K562 (cell line): Measurements from ENCODE around the gene S100A8. TPM values are rescaled to one million over a fixed set of nuclear protein-coding genes. Genes with fewer than 3 reads are reported as not detected.

Experiments
- ATAC-seq: fragments of 200-7000 bp; cut with Tn5 transposase; 3 replicates; pipeline ENCODE4 v1.9.1; 2020; ENCODE audit warnings: moderate library complexity
- BruUV-seq: library from RNA; stranded (reverse); fragments of 400-500 nt; replicated peaks from 2 replicates; lab custom pipeline; 2021; lab: Mats Ljungman, UMichigan
- CTCF ChIA-PET: fragments of 300-600 bp; formaldehyde crosslinking; extraction: SDS; loops from one replicate; lab custom pipeline; 2021; ENCODE audit warnings: low intra/inter-chr PET ratio; lab: Yijun Ruan, JAX
- POLR2A ChIA-PET: fragments of 300-600, 350-650 bp; sonication (Branson Sonifier 250); formaldehyde crosslinking; extraction: SDS; loops from one replicate; lab custom pipeline; 2021; ENCODE audit warnings: antibody characterized with exemption, inconsistent platforms; lab: Yijun Ruan, JAX
- DNase-seq, 4 experiments: peaks; one replicate each; pipeline versions ENCODE4 v3.0.0 to v3.0.0-alpha.2; 2011 to 2018; ENCODE audit warnings: low spot score in 3 of 4, mixed read lengths in 3 of 4; ENCODE audit errors: extremely low read depth in 1 of 4
- FAIRE-seq: peaks from 2 replicates; lab custom pipeline; 2011; peaks lifted over from hg19 to GRCh38; lab: Jason Lieb, UNC
- H2AFZ ChIP-seq: 2 replicates; pipeline ENCODE4 v1.6.0; 2011; ENCODE audit warnings: low read depth, low read length, control low read depth, inconsistent platforms
- H3K27ac ChIP-seq: fragments of 200-600 bp; 3 replicates; pipeline ENCODE4 v1.8.0; 2011; ENCODE audit warnings: low read depth, mild to moderate bottlenecking, control low read depth, inconsistent platforms, low read length, moderate library complexity, mixed read lengths; ENCODE audit errors: extremely low read depth
- H3K27me3 ChIP-seq, 2 experiments: fragments of 300-600 bp in 1 of 2; 2 replicates in 1 of 2; 3 replicates in 1 of 2; pipeline versions ENCODE4 v1.6.0 to v1.8.0; 2011; ENCODE audit warnings: inconsistent platforms in 2 of 2, low read length in 2 of 2, mild to moderate bottlenecking in 1 of 2, mixed read lengths in 1 of 2, moderate library complexity in 1 of 2; ENCODE audit not compliant: control insufficient read depth in 2 of 2, insufficient read depth in 2 of 2
- H3K36me3 ChIP-seq: fragments of 300-600 bp; 3 replicates; pipeline ENCODE4 v1.8.0; 2011; ENCODE audit warnings: mild to moderate bottlenecking, low read length, inconsistent platforms; ENCODE audit not compliant: control insufficient read depth, insufficient read depth
- H3K4me1 ChIP-seq, 2 experiments: fragments of 200-600 bp in 1 of 2; replicated peaks in 1 of 2; 2 replicates in 1 of 2; 3 replicates in 1 of 2; pipeline versions ENCODE4 v1.5.1 to v1.8.0; 2011; ENCODE audit warnings: inconsistent platforms in 2 of 2, low read length in 2 of 2, mild to moderate bottlenecking in 1 of 2, mixed read lengths in 1 of 2, moderate library complexity in 1 of 2; ENCODE audit not compliant: control insufficient read depth in 2 of 2, insufficient read depth in 2 of 2
- H3K4me2 ChIP-seq: 2 replicates; pipeline ENCODE4 v1.6.1; 2011; ENCODE audit warnings: low read length, control low read depth, inconsistent platforms, mixed read lengths; ENCODE audit not compliant: insufficient read depth
- H3K4me3 ChIP-seq: fragments of 200-600 bp; sonication (generic), shearing (Covaris generic); 2 replicates; pipeline ENCODE4 v1.5.1; 2016; ENCODE audit warnings: control low read depth, inconsistent platforms
- H3K79me2 ChIP-seq: fragments of 200-600 bp; 3 replicates; pipeline ENCODE4 v1.8.0; 2011; ENCODE audit warnings: low read length, inconsistent platforms; ENCODE audit not compliant: control insufficient read depth, insufficient read depth
- H3K9ac ChIP-seq, 2 experiments: 2 replicates each; pipeline versions ENCODE4 v1.6.0 to v1.6.1; 2011; ENCODE audit warnings: low read depth in 2 of 2, low read length in 2 of 2, control low read depth in 1 of 2, inconsistent platforms in 1 of 2, mild to moderate bottlenecking in 1 of 2, mixed read lengths in 1 of 2; ENCODE audit not compliant: insufficient read depth in 1 of 2
- H3K9me1 ChIP-seq: one replicate; pipeline ENCODE4 v1.6.0; 2011; ENCODE audit warnings: inconsistent platforms, mild to moderate bottlenecking, low read length, moderate library complexity; ENCODE audit not compliant: control insufficient read depth, insufficient read depth
- H3K9me3 ChIP-seq: replicated peaks from 2 replicates; pipeline ENCODE4 v1.5.1; 2011; ENCODE audit warnings: low read depth, low read length, inconsistent platforms; ENCODE audit not compliant: control insufficient read depth, insufficient read depth
- H4K20me1 ChIP-seq: replicated peaks from 2 replicates; pipeline ENCODE4 v1.6.1; 2011; ENCODE audit warnings: low read length, inconsistent platforms, mixed read lengths; ENCODE audit not compliant: control insufficient read depth, insufficient read depth
- DPF2 ChIP-seq: fragments of 450-650 bp; IDR thresholded peaks from 2 replicates; pipeline ENCODE4 v1.6.1; 2016
- ETV5 ChIP-seq: sonication (generic); formaldehyde crosslinking; IDR thresholded peaks from 2 replicates; pipeline ENCODE4 v1.4.0; 2020; ENCODE audit warnings: low read depth, mild to moderate bottlenecking, missing genetic modification reagents
- HDAC3 ChIP-seq: fragments of 450-650 bp; IDR thresholded peaks from 2 replicates; pipeline ENCODE4 v1.6.1; 2018; ENCODE audit warnings: borderline replicate concordance, mild to moderate bottlenecking, moderate library complexity; ENCODE audit not compliant: partially characterized antibody
- MCM5 ChIP-seq: fragments of 450-650 bp; IDR thresholded peaks from 2 replicates; pipeline ENCODE4 v1.6.1; 2016; ENCODE audit warnings: low read depth
- MTA1 ChIP-seq: fragments of 450-650 bp; IDR thresholded peaks from 2 replicates; pipeline ENCODE4 v1.6.1; 2017; ENCODE audit warnings: borderline replicate concordance
- NFE2L1 ChIP-seq: fragments of 450-650 bp; IDR thresholded peaks from 2 replicates; pipeline ENCODE4 v1.6.1; 2016; ENCODE audit warnings: missing genetic modification characterization, low read depth, mild to moderate bottlenecking, missing compliant biosample characterization, moderate library complexity, borderline replicate concordance
- PCBP2 ChIP-seq: fragments of 200-400 bp; formaldehyde crosslinking; IDR thresholded peaks from 2 replicates; pipeline ENCODE4 v1.6.1; 2018; ENCODE audit warnings: low read length, low read depth, mild to moderate bottlenecking, moderate library complexity; ENCODE audit not compliant: poor library complexity, severe bottlenecking
- RB1 ChIP-seq: fragments of 450-650 bp; IDR thresholded peaks from 2 replicates; pipeline ENCODE4 v1.6.1; 2017; ENCODE audit warnings: low read depth, mild to moderate bottlenecking
- SAP30 ChIP-seq: fragments of 200-600 bp; sonication (generic); IDR thresholded peaks from 2 replicates; pipeline ENCODE4 v1.6.1; 2012; ENCODE audit warnings: borderline replicate concordance, low read depth, mild to moderate bottlenecking, moderate library complexity, low read length, control low read depth, inconsistent platforms; ENCODE audit not compliant: insufficient read depth, poor library complexity, severe bottlenecking
- SIRT6 ChIP-seq: IDR thresholded peaks from one replicate; pipeline ENCODE4 v1.6.1; 2012; ENCODE audit warnings: low read depth, mild to moderate bottlenecking, control low read depth, inconsistent platforms, low read length, moderate library complexity
- SREBF1 ChIP-seq: fragments of 150-350 bp; IDR thresholded peaks from 2 replicates; pipeline ENCODE4 v1.6.1; 2014; ENCODE audit warnings: antibody characterized with exemption, low read depth, low read length, borderline replicate concordance
- TCF3 ChIP-seq: sonication (generic); formaldehyde crosslinking; IDR thresholded peaks from 2 replicates; pipeline ENCODE4 v1.4.0; 2020; ENCODE audit warnings: mild to moderate bottlenecking, missing genetic modification reagents
- TOE1 ChIP-seq, 2 experiments: fragments of 450-650 bp in 1 of 2; sonication (generic) in 1 of 2; formaldehyde crosslinking in 1 of 2; IDR thresholded peaks; 2 replicates each; pipeline versions ENCODE4 v1.7.1 to v1.8.0; 2016 to 2022; ENCODE audit warnings: borderline replicate concordance in 2 of 2, mild to moderate bottlenecking in 2 of 2, antibody characterized with exemption in 1 of 2, inconsistent platforms in 1 of 2, low read depth in 1 of 2, missing genetic modification reagents in 1 of 2, moderate library complexity in 1 of 2
- TRIM28 ChIP-seq: fragments of 450-650 bp; IDR thresholded peaks from 2 replicates; pipeline ENCODE4 v1.6.1; 2017
- WGBS: fragments of 100-300 bp; shearing (Covaris generic); methylation state at CpG from one replicate; pipeline ENCODE4 v1.1.6; 2016; ENCODE audit warnings: low coverage, mixed read lengths; ENCODE audit not compliant: insufficient coverage; ENCODE audit errors: missing lambda C conversion rate; 5-methylcytosine and 5-hydroxymethylcytosine counted together
- in situ Hi-C: fragments of 300-500 bp; cut with MboI; formaldehyde crosslinking; loops from 4 replicates; pipeline ENCODE4 v1.15.0; 2018; ENCODE audit warnings: inconsistent platforms, mixed read lengths
- intact Hi-C: fragments of 100-400 bp; cut with micrococcal nuclease; formaldehyde crosslinking; loops from 2 replicates; pipeline ENCODE4 v1.14.2; 2022
- polyA plus RNA-seq, 8 experiments: library from polyadenylated mRNA; depleted of rRNA in 4 of 8; stranded (reverse) in 5 of 8; unstranded in 3 of 8; fragments of >200 nt; fragmentation: Nextera tagmentation in 2 of 8; fragmentation: Illumina TruSeq in 1 of 8; extraction: Ambion mirVana in 2 of 8; extraction: Trizol in 1 of 8; gene quantifications; 2 replicates each; pipeline versions ENCODE4 v1.2.1 to v1.2.3, GENCODE V29; 2011 to 2014; ENCODE audit warnings: inconsistent platforms in 1 of 8, missing spikeins in 1 of 8
- total RNA-seq, 7 experiments: library from RNA; depleted of rRNA in 6 of 7; stranded (reverse); fragments of >200 nt in 6 of 7; fragmentation: Illumina TruSeq in 2 of 7; extraction: Trizol in 2 of 7; gene quantifications; 2 replicates each; pipeline versions ENCODE4 v1.2.1 to v1.2.3, GENCODE V29; 2011 to 2021; ENCODE audit warnings: low replicate concordance in 1 of 7
- TF ChIP-seq, protein P1 (sequence below), 2 experiments: IDR thresholded peaks in 1 of 2; conservative IDR thresholded peaks in 1 of 2; 2 replicates each; pipeline ENCODE4 v1.6.1; 2016; ENCODE audit warnings: low read depth in 2 of 2, mild to moderate bottlenecking in 1 of 2, missing compliant biosample characterization in 1 of 2, missing genetic modification characterization in 1 of 2, moderate library complexity in 1 of 2
- TF ChIP-seq, protein P2 (sequence below): IDR thresholded peaks from 2 replicates; pipeline ENCODE4 v1.6.1; 2016; ENCODE audit warnings: missing genetic modification characterization, missing compliant biosample characterization

S100A8 gene
- total and polyA plus RNA-seq, 9 of the 15 experiments (the other 6 are each of a cell fraction or from before 2014, with no cell fraction given) = 0.15 to 0.60 TPM; not detected in 7

DNA sequence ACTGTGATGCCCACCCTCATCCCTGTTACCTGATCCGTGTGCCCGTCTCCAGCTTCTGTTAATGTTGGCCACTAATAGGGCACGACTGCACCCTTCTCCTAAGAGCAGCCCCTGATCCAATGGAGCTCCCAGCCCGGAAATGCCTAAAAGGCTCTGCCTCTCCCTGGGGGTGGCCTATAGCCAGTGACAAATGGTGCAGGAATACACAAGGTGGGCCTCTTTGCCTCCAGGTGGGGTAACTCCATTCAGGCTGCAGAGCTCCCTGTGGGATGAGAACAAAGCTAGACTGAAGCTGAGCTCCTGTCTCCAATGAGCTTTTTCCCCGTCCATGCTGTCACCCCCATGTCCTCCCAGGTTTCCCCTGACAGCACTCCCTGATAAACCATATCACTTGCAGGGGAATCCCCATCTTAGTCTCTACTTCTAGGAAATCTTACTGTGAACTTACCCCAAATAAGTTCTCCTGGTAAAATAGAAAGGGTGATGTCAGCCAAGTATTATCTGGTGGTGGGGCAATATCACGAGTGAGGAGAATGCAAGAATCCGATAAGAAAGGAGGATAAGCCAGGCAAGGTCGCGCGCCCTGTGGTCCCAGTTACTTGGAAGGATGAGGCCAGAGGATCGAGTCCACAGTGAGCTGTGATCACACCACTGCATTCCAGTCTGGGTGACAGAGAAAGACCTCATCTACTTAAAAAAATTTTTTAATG is 44.0 kb upstream of the S100A8 start:
- no peak overlapping the region for H3K4me3 ChIP-seq
- in situ Hi-C loops = no loop called here
- CTCF ChIA-PET = no interaction called here
- TF ChIP-seq SIRT6 (no peak), RB1 (peak; percentile 43; the same call in 1 of the 2 replicates), NFE2L1 (tag) (no peak), TOE1 (IDR thresholded peaks at IDR 0.05; ENCODE audit: borderline replicate concordance) (peak; percentile 62; the same call in 1 of the 2 replicates), TOE1 (CRISPR knock-in tag; IDR thresholded peaks at IDR 0.05; ENCODE audit: borderline replicate concordance, low read depth) (no peak), TCF3 (CRISPR knock-in tag) (peak; percentile 81), MTA1 (peak; percentile 78), TRIM28 (no peak), HDAC3 (peak; percentile 39), SAP30 (no peak), PCBP2 (no peak), DPF2 (peak; percentile 67), MCM5 (no peak), ETV5 (CRISPR knock-in tag) (no peak), SREBF1 (no peak)
- TF ChIP-seq, protein P1, sequence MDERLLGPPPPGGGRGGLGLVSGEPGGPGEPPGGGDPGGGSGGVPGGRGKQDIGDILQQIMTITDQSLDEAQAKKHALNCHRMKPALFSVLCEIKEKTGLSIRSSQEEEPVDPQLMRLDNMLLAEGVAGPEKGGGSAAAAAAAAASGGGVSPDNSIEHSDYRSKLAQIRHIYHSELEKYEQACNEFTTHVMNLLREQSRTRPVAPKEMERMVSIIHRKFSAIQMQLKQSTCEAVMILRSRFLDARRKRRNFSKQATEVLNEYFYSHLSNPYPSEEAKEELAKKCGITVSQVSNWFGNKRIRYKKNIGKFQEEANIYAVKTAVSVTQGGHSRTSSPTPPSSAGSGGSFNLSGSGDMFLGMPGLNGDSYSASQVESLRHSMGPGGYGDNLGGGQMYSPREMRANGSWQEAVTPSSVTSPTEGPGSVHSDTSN (CRISPR knock-in tag; IDR thresholded peaks at IDR 0.05; ENCODE audit: low read depth) = no peak
- TF ChIP-seq, protein P1 (tag; conservative IDR thresholded peaks at IDR 0.05; ENCODE audit: low read depth) = no peak
- TF ChIP-seq, protein P2, sequence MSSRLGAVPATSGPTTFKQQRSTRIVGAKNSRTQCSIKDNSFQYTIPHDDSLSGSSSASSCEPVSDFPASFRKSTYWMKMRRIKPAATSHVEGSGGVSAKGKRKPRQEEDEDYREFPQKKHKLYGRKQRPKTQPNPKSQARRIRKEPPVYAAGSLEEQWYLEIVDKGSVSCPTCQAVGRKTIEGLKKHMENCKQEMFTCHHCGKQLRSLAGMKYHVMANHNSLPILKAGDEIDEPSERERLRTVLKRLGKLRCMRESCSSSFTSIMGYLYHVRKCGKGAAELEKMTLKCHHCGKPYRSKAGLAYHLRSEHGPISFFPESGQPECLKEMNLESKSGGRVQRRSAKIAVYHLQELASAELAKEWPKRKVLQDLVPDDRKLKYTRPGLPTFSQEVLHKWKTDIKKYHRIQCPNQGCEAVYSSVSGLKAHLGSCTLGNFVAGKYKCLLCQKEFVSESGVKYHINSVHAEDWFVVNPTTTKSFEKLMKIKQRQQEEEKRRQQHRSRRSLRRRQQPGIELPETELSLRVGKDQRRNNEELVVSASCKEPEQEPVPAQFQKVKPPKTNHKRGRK (tag) = no peak

More for the DNA sequence above, 44.0 kb upstream of the S100A8 start:
- Histone ChIP-seq H4K20me1 (peaks cover 8% of the 10 kb centered on the region), H3K4me1 (peaks cover 51 to 57% of the 10 kb centered on the region in 2 experiments), H2AFZ (no peak overlapping the region), H3K79me2 (no peaks in the 10 kb centered on the region), H3K36me3 (no peaks in the 10 kb centered on the region), H3K4me2 (peak overlapping the region; percentile 47; the same call in 1 of the 2 replicates), H3K9ac (no peak overlapping the region), H3K27ac (no peak overlapping the region), H3K27me3 (no peaks in the 10 kb centered on the region), H3K9me1 (peaks cover 10% of the 10 kb centered on the region), H3K9me3 (no peaks in the 10 kb centered on the region)
- BruUV-seq = no TSS peak
- peak; percentile 58 for FAIRE-seq
- no peak for ATAC-seq
- intact Hi-C loops = no loop called here
- POLR2A ChIA-PET = interaction anchor here (0.6 to 0.9 kb wide), 3 partner anchors 18 to 1563 kb away, joined by 3 read pairs; no protein-coding TSS in a partner anchor
- 5% methylated on average over 11 of the region's 11 CpGs for WGBS
- DNase-seq = peak; percentile 53 to 87 (median 55)
